Progenitor cell of endocrine pancreas (in vitro differentiated cells): ENCODE data around the gene GAST. TPM values are rescaled to one million over a fixed set of nuclear protein-coding genes. Genes with fewer than 3 reads are reported as not detected.
A peak's percentile ranks its signal among the peaks of the same experiment; 100 is the strongest.

Experiments
- DNase-seq: peaks from one replicate; pipeline ENCODE4 v3.0.0; 2021; ENCODE audit warnings: low spot score; ENCODE audit not compliant: unreplicated experiment
- H3K27ac Mint-ChIP-seq: 2 replicates; pipeline ENCODE4 v1.8.0; 2021; ENCODE audit warnings: mild to moderate bottlenecking, moderate library complexity, mixed read lengths
- H3K27me3 Mint-ChIP-seq: 2 replicates; pipeline ENCODE4 v1.8.0; 2021; ENCODE audit warnings: mixed read lengths
- H3K36me3 Mint-ChIP-seq: 2 replicates; pipeline ENCODE4 v1.8.0; 2022; ENCODE audit warnings: mixed read lengths; ENCODE audit not compliant: insufficient read depth
- H3K4me1 Mint-ChIP-seq: 2 replicates; pipeline ENCODE4 v1.8.0; 2021; ENCODE audit warnings: low read depth, mixed read lengths
- H3K4me3 Mint-ChIP-seq: 2 replicates; pipeline ENCODE4 v1.8.0; 2021; ENCODE audit warnings: low read depth, mild to moderate bottlenecking, moderate library complexity, mixed read lengths
- H3K9me3 Mint-ChIP-seq: 2 replicates; pipeline ENCODE4 v1.8.0; 2021; ENCODE audit warnings: low read depth, mixed read lengths
- total RNA-seq: library from RNA; stranded (reverse); gene quantifications from 2 replicates; pipeline ENCODE4 v1.2.1, GENCODE V29; 2021
- TF ChIP-seq, protein P1 (sequence below): fragments of 200-600 bp; sonication (generic); IDR thresholded peaks from one replicate; pipeline ENCODE4 v1.5.0; 2021; ENCODE audit warnings: antibody characterized with exemption, mild to moderate bottlenecking; ENCODE audit not compliant: unreplicated experiment

The GAST gene
- total RNA-seq, 1 donor from 2014 or later: 28.1 TPM

DNA sequence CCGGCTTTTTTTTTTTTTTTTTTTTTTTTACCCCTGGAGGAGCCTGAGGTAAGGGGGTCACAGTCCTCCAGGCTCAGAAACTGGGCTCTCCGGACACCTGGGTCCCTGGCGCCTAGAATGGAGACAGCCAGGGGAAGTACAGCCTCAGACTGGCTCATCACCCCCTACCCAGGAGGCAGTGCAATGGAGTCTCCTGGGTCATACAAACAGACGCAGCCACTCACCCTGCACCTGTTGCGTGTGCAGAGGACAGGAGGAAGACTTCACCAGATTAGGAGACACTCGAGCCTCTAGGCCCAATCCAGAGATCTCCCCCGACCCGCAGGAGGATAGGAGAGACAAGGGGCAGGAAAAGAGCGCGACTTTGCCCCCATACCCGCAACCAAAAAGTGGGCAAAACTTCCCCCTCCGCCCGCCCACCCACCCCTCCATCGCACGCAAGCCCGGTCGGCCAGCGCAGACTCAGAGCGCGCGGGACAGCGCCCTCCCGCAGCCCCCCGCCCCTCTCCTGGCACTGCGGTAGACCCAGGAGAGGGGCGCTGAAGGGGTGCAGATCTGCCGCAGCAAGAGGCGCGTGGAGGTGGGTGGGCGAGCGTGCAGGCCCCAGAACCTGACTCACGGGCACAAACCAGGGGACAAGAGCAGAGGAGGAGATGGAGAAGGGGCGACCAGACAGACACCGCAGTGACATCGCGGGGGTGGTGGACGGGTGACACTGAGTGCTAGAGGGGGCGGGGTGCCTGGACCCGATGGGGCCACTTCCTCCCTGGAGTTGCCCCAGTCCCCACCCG is 21.4 kb downstream of the GAST start:
- peaks cover 7% of the 10 kb centered on the region for H3K4me1 Mint-ChIP-seq
- no peak overlapping the region for H3K27ac Mint-ChIP-seq
- H3K4me3 Mint-ChIP-seq: peak overlapping the region; percentile 70
- TF ChIP-seq, protein P1, sequence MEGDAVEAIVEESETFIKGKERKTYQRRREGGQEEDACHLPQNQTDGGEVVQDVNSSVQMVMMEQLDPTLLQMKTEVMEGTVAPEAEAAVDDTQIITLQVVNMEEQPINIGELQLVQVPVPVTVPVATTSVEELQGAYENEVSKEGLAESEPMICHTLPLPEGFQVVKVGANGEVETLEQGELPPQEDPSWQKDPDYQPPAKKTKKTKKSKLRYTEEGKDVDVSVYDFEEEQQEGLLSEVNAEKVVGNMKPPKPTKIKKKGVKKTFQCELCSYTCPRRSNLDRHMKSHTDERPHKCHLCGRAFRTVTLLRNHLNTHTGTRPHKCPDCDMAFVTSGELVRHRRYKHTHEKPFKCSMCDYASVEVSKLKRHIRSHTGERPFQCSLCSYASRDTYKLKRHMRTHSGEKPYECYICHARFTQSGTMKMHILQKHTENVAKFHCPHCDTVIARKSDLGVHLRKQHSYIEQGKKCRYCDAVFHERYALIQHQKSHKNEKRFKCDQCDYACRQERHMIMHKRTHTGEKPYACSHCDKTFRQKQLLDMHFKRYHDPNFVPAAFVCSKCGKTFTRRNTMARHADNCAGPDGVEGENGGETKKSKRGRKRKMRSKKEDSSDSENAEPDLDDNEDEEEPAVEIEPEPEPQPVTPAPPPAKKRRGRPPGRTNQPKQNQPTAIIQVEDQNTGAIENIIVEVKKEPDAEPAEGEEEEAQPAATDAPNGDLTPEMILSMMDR: no peak
- H3K36me3 Mint-ChIP-seq: no peaks in the 10 kb centered on the region
- peaks cover 63% of the 10 kb centered on the region for H3K27me3 Mint-ChIP-seq
- no peak for DNase-seq
- H3K9me3 Mint-ChIP-seq: no peaks in the 10 kb centered on the region

DNA sequence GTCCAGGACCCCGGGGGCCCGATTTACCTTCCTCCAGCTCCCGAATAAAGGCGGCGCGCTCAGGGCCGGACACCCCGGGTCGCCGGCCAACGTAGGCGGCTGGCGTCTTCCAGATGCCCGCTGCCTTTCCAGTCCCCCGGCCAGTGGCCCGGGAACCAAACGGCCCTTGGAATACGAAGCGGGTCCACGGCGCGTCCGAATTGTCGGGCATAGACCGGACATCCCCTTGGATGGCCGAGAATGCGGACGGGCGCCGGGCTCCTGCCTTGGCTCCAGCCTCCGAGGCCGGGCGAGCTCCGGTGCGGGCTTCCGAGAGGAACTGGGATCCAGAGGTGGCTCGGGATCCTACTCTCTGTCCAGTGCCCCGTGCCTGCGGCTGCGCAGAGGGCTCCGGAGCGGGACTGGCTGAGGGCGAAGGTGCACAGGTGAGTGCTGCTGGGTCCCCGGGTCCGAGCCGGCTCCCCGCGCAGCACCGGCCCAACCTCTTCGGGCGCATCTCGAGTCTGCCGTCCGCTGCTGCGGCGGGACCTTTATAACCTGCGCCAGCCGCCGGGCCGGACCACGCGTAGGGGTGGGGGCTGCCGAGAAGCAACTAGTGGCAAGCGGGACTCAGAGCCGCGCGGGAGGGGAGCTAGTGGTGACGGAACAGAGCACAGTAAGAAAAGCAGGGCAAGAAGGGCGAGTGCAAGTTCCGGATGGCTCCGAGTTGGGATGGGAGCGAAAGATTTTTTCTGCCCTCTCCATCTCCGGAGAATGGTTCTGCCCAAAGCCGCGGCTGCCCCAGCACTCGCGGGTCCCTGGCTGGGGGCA is 22.2 kb downstream of the GAST start, which contains the start of gene HAP1:
Gene HAP1 (minus strand): TSS at position 505 of the 810 bp plus-strand sequence. CDS start 9 bp downstream, at position 496.
- Mint-ChIP-seq H3K27me3 (peaks cover 63% of the 10 kb centered on the region), H3K4me1 (peaks cover 7% of the 10 kb centered on the region), H3K9me3 (no peaks in the 10 kb centered on the region), H3K27ac (peak within 1 kb of the TSS; percentile 45), H3K4me3 (peak within 1 kb of the TSS; percentile 70), H3K36me3 (no peaks in the 10 kb centered on the region)
- TF ChIP-seq, protein P1: no peak
- peak; percentile 57 for DNase-seq

DNA sequence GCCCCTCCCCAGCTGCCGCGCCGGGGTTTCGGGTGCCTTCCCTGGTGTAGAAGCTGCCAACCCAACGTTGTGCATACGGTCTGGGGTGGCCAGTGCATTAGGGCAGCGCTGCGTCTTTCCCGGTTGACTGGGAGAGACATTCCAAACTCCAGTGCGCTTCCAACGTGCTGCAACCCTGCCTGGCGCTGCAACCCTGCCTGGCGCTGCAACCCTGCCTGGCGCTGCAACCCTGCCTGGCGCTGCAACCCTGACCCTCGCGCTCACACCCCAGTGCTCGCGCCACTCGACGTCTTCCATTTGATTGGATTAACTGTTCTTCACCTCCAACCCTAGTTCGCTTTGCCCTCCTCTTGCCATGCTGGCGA is 22.8 kb downstream of the GAST start:
- Mint-ChIP-seq H3K9me3 (no peaks in the 10 kb centered on the region), H3K4me3 (peak overlapping the region; percentile 70), H3K4me1 (peaks cover 7% of the 10 kb centered on the region), H3K27ac (peak overlapping the region; percentile 45), H3K27me3 (peaks cover 63% of the 10 kb centered on the region), H3K36me3 (no peaks in the 10 kb centered on the region)
- TF ChIP-seq, protein P1: no peak
- DNase-seq: no peak

DNA sequence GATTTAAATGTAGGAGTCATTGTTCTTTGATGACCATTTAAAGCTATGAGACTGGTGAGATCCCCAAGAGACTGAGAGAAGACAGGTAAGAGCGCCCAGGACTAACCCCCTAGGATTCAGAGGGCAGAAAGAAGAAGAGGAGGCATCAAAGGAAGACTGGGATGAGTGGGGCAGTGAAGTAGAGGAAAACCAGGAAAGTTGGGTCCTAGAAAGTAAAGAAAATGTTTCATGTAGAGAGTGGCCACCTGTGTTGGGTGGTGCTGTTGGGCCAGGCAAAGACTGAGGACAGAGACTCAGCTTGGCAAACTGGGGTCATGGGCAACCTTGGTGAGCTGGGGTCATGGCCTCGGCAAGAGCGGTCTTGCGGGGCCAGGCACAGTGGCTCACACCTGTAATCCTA is 23.6 kb downstream of the GAST start:
- Mint-ChIP-seq H3K4me3 (no peak overlapping the region), H3K27me3 (peaks cover 58% of the 10 kb centered on the region), H3K4me1 (peaks cover 7% of the 10 kb centered on the region), H3K9me3 (no peaks in the 10 kb centered on the region), H3K27ac (no peak overlapping the region), H3K36me3 (no peaks in the 10 kb centered on the region)
- TF ChIP-seq, protein P1: no peak
- no peak for DNase-seq

DNA sequence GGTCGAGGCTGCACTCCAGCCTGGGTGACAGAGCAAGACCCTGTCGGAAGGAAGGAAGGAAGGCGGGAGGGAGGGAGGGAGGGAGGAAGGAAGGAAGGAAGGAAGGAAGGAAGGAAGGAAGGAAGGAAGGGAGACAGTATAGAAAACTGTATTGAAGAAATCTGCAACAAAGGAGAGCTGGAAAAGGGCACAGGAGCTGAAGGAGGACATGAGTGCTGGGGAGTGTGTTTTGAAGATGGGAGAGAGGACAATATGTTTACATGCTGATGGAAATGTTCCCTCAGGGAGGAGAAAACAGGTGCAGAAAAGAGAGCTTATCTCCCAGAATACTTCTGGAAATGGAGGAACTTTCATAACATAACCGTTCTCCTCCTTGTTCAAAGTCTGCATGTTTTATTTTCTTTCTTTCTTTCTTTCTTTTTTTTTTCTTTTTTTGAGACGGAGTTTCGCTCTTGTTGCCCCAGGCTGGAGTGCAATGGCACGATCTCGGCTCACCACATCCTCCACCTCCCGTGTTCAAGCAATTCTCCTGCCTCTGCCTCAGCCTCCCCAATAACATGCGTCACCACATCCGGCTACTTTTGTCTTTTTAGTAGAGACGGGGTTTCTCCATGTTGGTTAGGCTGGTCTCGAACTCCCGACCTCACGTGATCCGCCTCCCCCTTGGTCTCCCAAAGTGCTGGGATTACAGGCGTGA is 25.0 kb downstream of the GAST start:
- TF ChIP-seq, protein P1: no peak
- no peak for DNase-seq
- Mint-ChIP-seq H3K36me3 (no peaks in the 10 kb centered on the region), H3K4me3 (no peak overlapping the region), H3K4me1 (peaks cover 11% of the 10 kb centered on the region), H3K27me3 (peaks cover 44% of the 10 kb centered on the region), H3K9me3 (no peaks in the 10 kb centered on the region), H3K27ac (no peak overlapping the region)
